ENCODE results near the gene MED15. TPM values are rescaled to one million over a fixed set of nuclear protein-coding genes. Genes with fewer than 3 reads are reported as not detected.

The MED15 gene
- total RNA-seq, 4 donors from 2014 or later = 35.1 to 88.9 (median 49.9) TPM

DNA sequence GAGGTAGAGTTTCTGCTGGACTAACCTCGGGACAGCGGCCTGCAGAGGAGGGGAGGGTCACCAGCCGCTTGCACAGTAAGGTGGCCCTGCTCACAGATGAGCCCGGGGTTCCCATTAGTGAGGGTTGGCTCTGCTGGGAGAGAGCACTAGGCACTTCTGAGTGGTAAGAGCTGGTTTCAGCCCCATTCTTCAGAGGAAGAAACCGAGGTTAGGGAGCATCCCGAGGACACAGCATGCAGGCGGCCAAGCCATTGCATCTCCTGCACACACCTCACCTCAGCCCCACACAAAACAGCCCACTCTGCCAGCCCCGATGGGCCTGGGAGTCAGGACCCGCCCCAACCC lies 99.3 kb downstream of the MED15 start:
- TF ChIP-seq, protein P1, sequence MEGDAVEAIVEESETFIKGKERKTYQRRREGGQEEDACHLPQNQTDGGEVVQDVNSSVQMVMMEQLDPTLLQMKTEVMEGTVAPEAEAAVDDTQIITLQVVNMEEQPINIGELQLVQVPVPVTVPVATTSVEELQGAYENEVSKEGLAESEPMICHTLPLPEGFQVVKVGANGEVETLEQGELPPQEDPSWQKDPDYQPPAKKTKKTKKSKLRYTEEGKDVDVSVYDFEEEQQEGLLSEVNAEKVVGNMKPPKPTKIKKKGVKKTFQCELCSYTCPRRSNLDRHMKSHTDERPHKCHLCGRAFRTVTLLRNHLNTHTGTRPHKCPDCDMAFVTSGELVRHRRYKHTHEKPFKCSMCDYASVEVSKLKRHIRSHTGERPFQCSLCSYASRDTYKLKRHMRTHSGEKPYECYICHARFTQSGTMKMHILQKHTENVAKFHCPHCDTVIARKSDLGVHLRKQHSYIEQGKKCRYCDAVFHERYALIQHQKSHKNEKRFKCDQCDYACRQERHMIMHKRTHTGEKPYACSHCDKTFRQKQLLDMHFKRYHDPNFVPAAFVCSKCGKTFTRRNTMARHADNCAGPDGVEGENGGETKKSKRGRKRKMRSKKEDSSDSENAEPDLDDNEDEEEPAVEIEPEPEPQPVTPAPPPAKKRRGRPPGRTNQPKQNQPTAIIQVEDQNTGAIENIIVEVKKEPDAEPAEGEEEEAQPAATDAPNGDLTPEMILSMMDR (IDR thresholded peaks at IDR 0.05; ENCODE audit: low read depth) = no peak

- TF ChIP-seq, protein P1 (IDR thresholded peaks at IDR 0.05; ENCODE audit: low read depth) = no peak
Observed at GRCh38 chr22:20607157-20607907, 99.9 kb downstream of the MED15 start.

- TF ChIP-seq, protein P1 (IDR thresholded peaks at IDR 0.05; ENCODE audit: low read depth) = no peak
Observed at GRCh38 chr22:20610243-20610686, 102.9 kb downstream of the MED15 start.

GRCh38 chr22:20610757-20611156 lies 103.3 kb downstream of the MED15 start:
- TF ChIP-seq, protein P1 (IDR thresholded peaks at IDR 0.05; ENCODE audit: low read depth) = no peak

GRCh38 chr22:20611418-20611817 lies 104.0 kb downstream of the MED15 start:
- TF ChIP-seq, protein P1 (IDR thresholded peaks at IDR 0.05; ENCODE audit: low read depth) = no peak

DNA sequence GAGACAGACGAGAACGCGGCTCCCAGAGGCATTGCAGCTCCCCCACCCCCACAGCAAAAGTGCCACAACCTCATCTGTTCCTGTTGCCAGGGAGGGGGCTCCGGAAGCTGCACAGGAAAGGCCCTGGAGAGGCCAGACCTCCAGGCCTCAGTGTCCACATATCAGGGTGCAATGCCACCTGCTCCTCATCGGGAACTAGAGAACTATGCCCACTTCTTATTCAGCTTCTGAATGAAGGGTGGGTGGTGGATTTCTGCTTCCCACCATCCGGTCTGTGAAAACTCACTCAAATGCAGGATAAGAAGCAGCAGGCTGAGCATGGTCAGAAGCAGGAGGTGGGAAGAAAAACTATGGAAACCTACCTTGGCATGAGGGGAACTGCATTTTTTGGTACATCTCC lies 105.9 kb downstream of the MED15 start:
- TF ChIP-seq, protein P1 (IDR thresholded peaks at IDR 0.05; ENCODE audit: low read depth) = no peak

DNA sequence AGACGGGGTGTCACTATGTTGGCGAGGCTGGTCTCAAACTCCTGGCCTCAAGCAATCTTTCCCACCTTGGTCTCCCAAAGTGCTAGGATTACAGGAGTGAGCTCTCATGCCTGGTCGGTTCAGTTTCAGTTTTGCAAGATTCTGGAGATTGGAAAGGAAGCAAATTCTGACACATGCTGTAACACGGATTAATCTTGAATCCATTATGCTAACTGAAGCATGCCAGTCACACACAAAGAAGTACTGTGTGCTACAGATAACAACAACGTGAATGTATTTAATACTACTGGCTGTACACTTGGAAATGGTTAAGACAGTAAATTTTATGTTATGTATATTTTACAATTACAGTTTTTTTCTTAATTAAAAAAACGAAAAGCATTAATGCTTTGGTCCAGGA lies 107.6 kb downstream of the MED15 start:
- TF ChIP-seq, protein P1 (IDR thresholded peaks at IDR 0.05; ENCODE audit: low read depth) = no peak
